Midbrain (tissue), 1 donor: ENCODE data around the gene RPL10A.

Source experiments
- DNase-seq: peaks from one replicate; lab custom pipeline; 2025; lab: John Stamatoyannopoulos, UW

Gene RPL10A

GRCh38 chr6:35449287-35449881, 18.8 kb upstream of the RPL10A start:
- peak; percentile 85 for DNase-seq

- no peak for DNase-seq
Measured at GRCh38 chr6:35451354-35452182, 16.6 kb upstream of the RPL10A start.

GRCh38 chr6:35452183-35453090, 15.8 kb upstream of the RPL10A start, which contains the start of gene FANCE:
Gene FANCE (plus strand): TSS chr6:35452338. CDS start chr6:35452546, 208 bp downstream.
- DNase-seq = peak; percentile 90

- no peak for DNase-seq
Measured at GRCh38 chr6:35453236-35453635, 15.0 kb upstream of the RPL10A start.

- DNase-seq = no peak
Measured at GRCh38 chr6:35454391-35455110, 13.7 kb upstream of the RPL10A start.

GRCh38 chr6:35457907-35458306, 10.3 kb upstream of the RPL10A start:
- no peak for DNase-seq

- no peak for DNase-seq
Measured at GRCh38 chr6:35461270-35461669, 6.9 kb upstream of the RPL10A start.

GRCh38 chr6:35463292-35463691, 4.9 kb upstream of the RPL10A start:
- no peak for DNase-seq

GRCh38 chr6:35465646-35466045, 2.6 kb upstream of the RPL10A start:
- no peak for DNase-seq

GRCh38 chr6:35468980-35469750, 964 bp downstream of the RPL10A start:
- peak; percentile 6 for DNase-seq

GRCh38 chr6:35469751-35470662, 1.8 kb downstream of the RPL10A start:
- DNase-seq = no peak

GRCh38 chr6:35470663-35471120, 2.5 kb downstream of the RPL10A start:
- DNase-seq = no peak

- no peak for DNase-seq
Measured at GRCh38 chr6:35471836-35472345, 3.7 kb downstream of the RPL10A start.

GRCh38 chr6:35473075-35473849, 5.1 kb downstream of the RPL10A start:
- no peak for DNase-seq

GRCh38 chr6:35473850-35474130, 5.6 kb downstream of the RPL10A start:
- no peak for DNase-seq

GRCh38 chr6:35474131-35474941, 6.1 kb downstream of the RPL10A start:
- no peak for DNase-seq

GRCh38 chr6:35474942-35475570, 6.9 kb downstream of the RPL10A start:
- no peak for DNase-seq

- DNase-seq = no peak
Measured at GRCh38 chr6:35475573-35475972, 7.4 kb downstream of the RPL10A start.
